SKM-1 treated with dmso at 0.1 percent for 144 hours (cell line): Measurements from ENCODE around the gene B3GAT1.
"Not testable (repeated sequence)": the region's sequence is repeated elsewhere in the genome, so short reads cannot be mapped to it uniquely, and the experiment has no call there.

Experiments
- DNase-seq: peaks from one replicate; lab custom pipeline; 2025; ENCODE audit not compliant: unreplicated experiment; lab: John Stamatoyannopoulos, UW

The B3GAT1 gene, protein sequence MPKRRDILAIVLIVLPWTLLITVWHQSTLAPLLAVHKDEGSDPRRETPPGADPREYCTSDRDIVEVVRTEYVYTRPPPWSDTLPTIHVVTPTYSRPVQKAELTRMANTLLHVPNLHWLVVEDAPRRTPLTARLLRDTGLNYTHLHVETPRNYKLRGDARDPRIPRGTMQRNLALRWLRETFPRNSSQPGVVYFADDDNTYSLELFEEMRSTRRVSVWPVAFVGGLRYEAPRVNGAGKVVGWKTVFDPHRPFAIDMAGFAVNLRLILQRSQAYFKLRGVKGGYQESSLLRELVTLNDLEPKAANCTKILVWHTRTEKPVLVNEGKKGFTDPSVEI

DNA sequence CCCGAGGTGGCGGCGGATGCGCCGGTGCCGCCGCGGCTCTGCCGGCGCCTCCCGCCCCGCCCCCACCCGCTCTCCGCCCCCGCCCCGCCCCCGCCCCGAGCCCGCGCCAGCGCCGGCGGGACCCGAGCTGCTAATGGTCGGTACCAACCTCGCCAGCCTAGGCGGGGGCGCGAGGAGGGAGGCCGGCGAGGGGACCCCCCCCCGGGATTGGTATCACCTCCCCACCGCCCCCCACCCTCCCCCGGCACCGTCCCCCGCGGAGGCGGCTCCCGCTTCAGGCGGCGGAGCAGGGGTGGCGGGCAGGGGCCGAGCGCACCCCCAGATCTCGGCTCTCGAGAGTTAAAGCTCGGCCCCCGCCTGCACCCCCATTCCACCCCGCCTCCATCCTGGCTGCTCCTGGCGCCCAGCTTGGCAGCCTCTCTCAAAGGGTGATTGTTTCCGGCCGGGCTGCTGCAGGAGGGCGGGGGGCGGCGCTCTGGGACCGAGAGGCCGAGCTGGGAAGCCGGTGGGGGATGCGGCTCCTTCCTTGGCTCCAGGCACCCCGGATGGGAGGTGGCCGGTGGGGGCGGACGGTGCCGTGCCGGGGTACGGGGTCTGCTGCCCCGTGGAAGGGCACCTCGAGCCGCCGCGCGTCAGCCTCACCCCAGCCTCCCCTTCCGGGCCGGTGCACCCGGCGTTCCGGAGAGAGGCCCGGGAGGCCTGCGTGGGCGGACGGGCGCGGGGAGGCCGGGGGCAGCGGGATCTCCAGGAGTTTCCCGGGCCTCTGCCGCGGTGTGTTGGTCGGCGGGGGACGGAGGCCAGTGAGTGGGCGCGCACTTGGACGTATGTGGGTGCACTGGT is at the start of gene B3GAT1:
Gene B3GAT1, minus strand, starts transcription at position 40 of the 840 bp plus-strand sequence. CDS start 24,583 bp downstream, outside the sequence.
- no peak for DNase-seq

DNA sequence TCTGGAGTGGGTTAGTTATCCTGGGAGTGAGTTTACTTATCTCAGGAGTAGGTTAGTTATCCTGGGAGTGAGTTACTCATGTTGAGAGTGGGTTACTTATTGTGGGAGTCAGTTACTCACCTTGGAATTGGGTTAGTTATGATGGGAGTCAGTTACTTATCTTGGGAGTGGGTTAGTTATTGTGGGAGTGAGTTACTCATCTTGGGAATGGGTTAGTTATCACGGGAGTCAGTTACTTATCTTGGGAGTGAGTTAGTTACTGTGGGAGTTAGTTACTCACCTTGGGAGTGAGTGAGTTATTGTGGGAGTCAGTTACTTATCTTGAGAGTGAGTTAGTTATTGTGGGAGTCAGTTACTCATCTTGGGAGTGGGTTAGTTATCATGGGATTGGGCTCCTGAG is 49.6 kb upstream of the B3GAT1 start:
- DNase-seq = no peak

DNA sequence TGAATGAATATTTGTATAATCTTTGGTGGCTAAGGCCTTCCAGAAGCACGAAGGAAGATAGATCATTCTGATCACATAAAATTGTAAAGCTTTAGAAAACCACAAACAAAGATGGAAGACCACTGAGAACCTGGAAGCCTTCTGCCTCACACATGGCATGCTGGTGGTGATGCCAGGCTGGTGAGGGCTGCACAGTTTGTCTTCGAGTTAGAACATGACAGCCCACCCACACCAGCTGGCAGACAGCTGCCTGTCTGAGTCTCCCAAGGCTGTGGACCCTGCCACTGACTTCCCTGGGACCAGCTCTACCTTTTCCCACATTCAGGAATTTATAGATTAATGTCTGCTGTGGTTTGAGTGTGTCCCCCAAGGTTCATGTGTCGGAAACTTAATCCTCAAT is 48.8 kb upstream of the B3GAT1 start:
- DNase-seq = no peak

DNA sequence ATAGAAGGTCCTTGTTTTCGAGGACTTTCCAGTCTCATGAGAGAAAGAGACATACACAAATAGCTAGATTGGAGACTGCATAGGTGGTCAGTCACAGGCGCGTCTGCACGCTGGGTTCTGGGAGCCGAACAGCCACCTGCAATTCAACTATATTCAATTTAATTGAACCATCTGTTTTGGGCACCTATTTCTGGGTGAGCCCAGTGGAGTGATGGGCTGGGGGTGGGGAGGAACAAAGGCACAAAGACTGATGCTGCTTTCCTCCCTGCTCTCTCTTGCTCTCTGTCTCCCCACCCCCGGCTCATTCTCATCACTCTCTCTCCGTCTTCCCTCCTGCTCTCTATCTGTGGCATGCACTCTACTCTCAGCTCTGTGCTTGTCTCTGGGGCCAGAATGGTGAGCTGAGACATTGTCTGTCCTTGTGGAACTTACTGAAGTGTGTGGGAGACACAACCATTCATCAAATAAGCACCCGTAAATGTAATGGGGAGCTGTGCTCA is 48.1 kb upstream of the B3GAT1 start:
- no peak for DNase-seq

DNA sequence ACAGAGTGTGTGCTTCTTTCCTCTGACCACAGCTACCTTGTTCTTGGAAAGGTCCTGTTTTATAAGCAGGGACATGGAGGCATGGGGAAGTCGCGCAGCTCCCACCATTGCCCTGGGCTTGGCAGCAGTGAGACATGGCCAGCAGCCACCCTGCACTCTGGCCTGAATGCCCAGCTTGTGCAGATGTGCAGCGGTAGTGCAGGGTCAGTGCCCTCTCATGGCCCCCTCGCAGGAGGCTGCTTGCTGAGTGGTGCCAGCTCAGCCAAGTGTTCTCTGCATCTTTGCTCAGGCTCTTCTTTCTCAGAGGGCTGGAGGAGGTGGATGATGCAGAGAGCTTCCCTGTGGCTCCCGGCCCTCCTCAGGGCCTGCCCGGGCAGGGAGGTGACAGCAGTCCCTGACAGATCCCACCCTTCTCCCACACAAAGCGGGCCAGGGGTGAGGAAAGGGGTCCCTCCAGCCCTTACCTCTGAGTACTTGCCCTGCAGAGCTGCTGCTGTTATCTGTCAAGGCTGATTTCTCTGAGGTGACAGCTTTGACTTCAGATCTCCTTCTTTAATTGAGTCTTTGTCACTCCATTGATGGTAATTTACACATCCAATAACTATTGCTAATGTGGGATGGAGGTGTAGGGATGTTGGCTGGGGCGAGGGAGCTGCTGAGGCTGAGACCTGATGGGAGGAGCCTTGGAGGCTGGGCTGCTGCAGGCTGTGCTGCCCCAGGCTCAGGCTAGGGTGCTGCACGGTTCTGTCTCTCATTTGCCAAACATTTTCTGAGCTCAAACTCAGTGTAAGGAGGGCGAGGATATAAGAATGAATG is 47.4 kb upstream of the B3GAT1 start:
- DNase-seq = no peak

DNA sequence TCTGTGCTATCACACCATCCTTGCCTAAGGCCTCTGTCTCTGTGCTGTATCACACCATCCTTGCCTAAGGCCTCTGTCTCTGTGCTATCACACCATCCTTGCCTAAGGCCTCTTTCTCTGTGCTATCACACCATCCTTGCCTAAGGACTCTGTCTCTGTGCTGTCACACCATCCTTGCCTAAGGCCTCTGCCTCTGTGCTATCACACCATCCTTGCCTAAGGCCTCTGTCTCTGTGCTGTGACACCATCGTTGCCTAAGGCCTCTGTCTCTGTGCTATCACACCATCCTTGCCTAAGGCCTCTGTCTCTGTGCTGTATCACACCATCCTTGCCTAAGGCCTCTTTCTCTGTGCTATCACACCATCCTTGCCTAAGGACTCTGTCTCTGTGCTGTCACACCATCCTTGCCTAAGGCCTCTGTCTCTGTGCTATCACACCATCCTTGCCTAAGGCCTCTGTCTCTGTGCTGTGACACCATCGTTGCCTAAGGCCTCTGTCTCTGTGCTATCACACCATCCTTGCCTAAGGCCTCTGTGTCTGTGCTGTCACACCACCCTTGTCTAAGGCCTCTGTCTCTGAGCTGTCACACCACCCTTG is 45.5 kb upstream of the B3GAT1 start:
- DNase-seq = not testable (repeated sequence)

DNA sequence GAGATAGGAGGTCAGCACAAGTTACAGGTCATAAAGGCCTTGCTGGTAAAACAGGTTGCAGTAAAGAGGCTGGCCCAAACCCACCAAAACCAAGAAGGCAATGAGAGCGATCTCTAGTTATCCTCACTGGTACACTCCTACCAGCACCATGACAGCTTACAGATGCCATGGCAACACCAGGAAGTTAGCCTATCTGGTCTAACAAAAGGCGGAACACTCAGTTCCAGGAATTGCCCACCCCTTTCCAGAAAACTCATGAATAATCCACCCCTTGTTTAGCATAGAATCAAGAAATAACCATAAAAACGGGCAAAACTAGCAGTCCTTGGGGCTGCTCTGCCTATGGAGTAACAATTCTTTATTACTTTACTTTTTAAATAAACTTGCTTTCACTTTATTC is 43.5 kb upstream of the B3GAT1 start:
- no peak for DNase-seq

DNA sequence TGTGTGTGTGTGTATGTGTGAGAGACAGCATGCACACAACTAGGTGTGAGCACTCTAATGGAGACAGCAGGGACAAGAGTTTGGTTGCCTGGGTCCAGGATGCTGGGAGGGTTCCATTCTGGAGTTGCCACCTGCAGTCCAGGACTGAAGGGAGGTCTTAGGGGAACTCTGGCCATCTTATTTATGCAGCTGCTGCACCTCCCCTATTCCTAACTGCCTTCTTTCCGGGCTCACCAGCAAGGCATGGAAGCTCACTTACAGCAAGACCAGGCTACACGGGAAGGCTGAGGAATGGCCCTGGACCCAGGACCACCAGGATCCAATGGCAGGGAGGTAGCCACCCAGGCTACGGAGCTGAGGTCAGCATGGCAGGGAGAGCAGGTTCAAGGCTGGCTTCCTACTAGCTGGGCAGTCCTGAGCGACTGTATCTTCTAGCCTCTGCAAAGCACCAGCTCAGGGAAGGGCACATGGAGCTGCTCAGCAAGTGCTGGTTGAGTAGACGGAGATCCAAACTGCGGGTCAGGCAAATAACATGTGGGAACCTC is 42.2 kb upstream of the B3GAT1 start:
- DNase-seq = no peak

DNA sequence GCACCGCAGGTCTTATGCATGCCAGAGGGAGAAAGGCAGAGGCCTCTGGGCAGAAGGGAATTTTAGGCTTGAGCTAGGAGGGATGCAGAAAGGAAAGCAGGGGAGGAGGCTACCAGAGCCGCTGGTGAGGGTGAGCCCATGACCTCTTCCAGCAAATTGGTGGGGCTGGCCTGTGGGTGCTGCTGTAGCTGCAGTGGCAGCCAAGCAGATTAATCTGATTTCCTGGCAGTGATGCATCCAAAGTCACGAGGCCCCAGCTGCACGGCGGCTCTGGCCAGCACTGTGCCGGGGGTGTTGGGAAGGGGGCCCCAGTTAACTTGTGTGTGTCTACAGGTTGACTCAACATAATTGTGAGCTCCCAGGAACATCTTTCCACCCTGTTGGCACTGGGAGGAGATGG is 41.4 kb upstream of the B3GAT1 start:
- no peak for DNase-seq

DNA sequence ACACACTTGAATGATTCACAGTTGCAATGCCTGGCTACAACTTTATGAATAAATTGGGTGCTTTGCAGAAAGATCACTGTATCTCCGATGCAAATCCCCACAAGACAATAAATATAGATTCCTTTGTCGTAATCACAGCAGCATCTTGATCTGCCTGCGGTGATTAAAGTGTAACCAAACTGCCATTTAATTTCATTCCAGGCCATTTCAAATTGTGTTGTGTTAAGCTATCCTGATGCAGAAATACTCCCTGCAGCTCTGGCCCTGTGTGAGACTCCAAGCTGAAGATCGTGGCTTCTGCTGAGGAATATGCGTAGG is 40.8 kb upstream of the B3GAT1 start:
- DNase-seq = no peak

DNA sequence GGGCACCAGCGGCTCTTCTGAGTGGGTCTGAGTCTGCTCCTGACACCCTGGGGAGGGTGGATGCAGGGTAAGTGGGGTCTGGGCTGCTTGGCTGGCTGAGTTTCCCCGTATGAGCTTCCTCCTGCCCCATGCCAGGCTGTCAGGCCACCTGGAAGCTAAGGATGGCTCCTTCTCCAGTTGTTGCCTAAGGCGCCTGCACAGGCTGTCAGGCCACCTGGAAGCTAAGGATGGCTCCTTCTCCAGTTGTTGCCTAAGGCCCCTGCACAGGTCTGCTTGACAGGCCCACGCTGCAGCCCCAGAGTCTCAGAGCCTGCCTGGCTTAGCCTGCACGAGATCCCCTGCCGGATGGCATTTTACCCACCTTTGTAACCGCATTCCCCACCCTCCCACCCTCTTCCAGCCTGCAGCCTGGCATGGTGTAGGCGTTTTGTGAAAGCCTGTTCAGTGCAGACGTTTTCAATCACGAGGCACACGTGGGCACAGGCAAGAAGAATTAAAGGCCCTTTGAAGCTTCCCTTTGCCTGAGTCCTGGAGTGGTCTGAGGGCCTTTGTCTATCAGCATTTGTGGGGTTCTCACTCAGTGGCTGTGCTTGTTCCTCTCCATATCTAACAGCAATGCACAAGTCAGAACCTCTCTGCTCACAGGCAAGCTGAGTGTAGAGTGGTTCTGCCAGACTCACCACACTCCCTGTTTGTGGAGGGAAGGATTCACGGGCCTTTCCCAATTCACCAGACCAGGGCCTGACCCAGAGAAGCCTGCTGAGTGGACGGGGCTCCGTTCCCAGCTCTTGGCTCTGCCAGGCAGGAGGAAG is 40.2 kb upstream of the B3GAT1 start:
- no peak for DNase-seq

DNA sequence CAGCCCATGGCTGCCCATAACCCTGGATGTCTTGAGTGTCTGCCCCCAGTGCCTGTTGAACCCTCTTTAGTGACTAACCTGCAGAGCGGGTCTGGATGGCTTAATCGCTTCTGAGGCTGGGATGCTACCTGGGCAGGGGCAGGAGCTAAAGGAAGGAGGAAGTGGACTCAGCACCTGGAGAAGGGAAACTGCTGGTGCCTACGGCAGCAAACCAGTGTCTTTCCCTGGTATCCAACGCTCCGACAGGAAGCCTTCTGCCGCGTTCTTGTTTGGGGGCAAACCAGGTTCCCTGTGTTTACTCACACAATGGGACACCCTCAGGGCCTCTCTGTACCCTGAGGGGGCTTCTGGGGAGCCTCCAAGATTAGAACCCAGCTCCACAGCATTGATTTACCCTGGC is 38.1 kb upstream of the B3GAT1 start:
- DNase-seq = no peak

DNA sequence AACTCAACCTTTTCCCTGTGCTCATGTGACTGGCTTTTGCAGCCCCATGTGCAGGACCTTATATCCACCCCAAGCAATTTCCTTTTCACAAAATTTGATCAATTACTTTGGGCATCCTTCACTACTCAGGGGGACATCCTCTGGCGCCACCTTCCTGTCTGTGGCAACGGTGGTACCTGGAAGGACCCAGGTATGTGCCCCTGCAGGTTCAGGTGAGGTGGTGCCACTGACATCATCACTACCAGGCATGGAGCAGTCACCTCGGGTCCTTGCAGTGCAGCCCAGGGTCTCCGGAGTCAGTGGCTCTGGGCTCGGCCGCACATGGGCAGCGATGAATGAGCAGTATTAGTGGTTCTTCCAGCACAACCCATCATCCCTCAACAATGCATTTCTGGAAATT is 37.7 kb upstream of the B3GAT1 start:
- DNase-seq = no peak

DNA sequence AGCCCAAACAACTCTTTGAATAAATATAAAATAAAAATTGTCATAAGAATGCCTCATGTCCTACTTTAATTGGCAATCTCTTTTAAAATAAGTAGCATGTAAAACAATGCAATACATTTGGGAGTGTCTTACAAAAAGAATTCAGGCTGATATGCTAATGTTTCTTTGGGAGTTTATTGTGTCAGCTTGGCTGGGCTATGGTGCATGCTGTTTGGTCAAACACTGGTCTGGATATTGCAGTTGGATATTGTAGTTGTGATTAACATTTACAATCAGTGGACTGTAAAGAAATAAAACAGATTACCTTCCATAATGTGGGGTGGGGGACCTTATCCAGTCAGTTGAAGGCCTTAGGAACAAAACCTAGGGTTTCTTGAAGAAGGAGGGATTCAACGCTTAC is 37.0 kb upstream of the B3GAT1 start:
- no peak for DNase-seq

DNA sequence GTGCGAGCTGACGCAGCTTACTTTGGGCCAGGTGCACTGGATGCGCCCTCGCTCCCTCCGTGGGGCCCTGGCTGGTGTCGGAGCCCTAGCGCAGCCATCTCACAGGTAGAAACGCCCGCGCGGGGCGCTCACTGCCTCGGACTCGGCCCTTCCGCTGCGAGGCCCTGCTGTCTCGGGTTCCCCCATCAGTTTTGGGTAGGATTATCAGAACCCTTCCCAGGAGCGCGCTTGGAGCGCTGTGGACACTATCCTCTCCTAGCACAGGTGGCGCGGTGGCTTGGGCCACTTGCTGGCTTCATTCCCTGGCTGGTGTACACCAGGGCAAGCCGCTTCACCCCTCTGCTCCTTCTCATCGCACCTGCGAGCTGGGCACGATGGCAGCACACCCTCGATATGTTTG is 35.7 kb upstream of the B3GAT1 start:
- DNase-seq = no peak

DNA sequence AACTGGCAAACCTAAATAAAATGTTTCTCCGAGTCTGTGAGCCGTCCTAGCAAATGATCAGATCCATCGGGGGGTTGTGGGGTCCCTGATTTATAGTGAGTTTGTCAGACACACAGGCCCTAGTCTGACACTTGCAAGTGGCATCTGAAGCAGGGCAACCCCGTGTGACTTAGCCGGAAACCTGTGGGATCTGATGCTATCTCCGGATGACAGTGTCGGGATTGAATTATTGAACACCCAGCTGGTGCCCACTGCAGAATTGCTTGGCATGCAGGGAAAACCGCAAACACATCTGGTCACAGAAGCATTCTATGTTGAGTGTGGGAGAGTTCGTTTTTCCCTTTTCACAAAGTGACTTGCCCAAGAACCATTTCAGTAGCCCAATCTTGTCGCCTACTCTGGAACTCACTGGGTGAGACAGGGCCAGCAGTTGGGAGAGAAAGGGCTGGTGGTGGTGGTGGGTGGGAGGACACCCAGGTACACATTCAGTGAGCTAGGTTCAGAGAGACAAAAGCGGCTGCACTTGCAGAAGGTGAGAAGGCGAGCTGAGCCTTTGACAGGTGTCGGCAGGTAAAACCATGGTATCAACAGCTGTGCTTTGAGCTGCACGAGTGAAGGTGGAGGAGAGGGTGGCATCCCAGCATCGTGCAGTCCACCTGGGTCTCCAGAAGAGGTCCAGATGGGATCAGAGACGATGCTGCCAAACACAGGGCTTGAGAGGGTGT is 33.7 kb upstream of the B3GAT1 start:
- DNase-seq = no peak

DNA sequence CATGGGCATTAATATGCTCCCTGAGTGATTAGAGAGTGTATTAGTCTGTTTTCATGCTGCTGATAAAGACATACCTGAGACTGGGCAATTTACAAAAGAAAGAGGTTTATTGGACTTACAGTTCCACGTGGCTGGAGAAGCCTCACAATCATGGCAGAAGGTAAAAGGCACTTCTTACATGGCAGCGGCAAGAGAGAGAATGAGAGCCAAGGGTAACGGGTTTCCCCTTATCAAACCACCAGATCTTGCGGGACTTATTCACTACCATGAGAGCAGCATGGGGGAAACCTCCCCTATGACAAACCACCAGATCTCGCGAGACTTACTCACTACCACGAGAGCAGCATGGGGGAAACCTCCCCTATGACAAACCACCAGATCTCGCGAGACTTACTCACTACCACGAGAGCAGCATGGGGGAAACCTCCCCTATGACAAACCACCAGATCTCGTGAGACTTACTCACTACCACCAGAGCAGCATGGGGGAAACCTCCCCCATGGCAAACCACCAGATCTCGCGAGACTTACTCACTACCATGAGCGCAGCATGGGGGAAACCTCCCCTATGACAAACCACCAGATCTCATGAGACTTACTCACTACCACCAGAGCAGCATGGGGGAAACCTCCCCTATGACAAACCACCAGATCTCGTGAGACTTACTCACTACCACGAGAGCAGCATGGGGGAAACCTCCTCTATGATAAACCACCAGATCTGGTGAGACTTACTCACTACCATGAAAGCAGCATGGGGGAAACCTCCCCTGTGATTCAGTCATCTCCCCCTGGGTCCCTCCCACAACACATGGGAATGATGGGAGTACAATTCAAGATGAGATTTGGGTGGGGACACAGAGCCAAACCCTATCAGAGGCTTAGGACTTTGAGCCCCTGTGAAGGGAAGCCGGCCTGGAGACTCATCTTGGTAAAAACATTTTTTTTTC is 32.4 kb upstream of the B3GAT1 start:
- not testable (repeated sequence) for DNase-seq

DNA sequence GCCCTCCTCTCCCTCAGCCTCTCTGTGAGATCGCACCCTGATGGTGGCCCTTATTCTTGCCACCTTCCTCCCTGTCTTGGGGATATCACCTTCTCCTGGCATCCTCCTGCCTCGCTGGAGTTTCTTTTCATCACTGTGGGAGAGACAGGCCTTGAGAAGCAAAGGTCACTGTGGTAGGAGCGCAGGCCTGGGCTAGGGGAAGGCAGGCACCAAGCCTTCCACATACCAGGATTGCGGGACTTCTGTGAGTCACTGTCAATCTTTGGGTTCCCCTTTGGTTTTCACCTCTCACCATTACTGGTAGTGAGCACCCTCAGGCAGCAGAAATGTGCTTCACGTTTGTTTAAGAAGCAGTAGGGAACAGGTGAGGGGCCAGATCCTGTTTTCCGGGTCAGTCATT is 31.2 kb upstream of the B3GAT1 start:
- DNase-seq = no peak
